HCT116 (cell line): ENCODE measurements around the gene GOLT1A. TPM values are rescaled to one million over a fixed set of nuclear protein-coding genes. Genes with fewer than 3 reads are reported as not detected.

Experiments
- total RNA-seq: library from RNA; stranded (reverse); gene quantifications from one replicate; pipeline ENCODE4 v1.2.1, GENCODE V29; 2021; ENCODE audit not compliant: unreplicated experiment

Gene GOLT1A
- total RNA-seq, 1 experiment from 2014 or later = 8.0 TPM

Other genes starting within 250 kb of the GOLT1A start
- gene SOX13, start 140.9 kb downstream of the GOLT1A start, total RNA-seq = 35.6 TPM
- gene ETNK2, start 61.9 kb downstream of the GOLT1A start, total RNA-seq = 16.1 TPM
- 0.47 TPM for gene REN, start 47.7 kb downstream of the GOLT1A start, total RNA-seq
- gene KISS1, start 17.5 kb downstream of the GOLT1A start, total RNA-seq = 1.3 TPM
- gene PLEKHA6, start 145.9 kb upstream of the GOLT1A start, total RNA-seq = 13.1 TPM
- 69.3 TPM for gene PPP1R15B, start 197.8 kb upstream of the GOLT1A start, total RNA-seq